H9 (cell line): ENCODE measurements around the gene RAB11FIP4. TPM values are rescaled to one million over a fixed set of nuclear protein-coding genes. Genes with fewer than 3 reads are reported as not detected.

ENCODE experiments used
- DNase-seq: peaks from one replicate; pipeline ENCODE4 v3.0.0-alpha.2; 2017
- H2AFZ ChIP-seq: one replicate; pipeline ENCODE4 v1.6.1; 2013; ENCODE audit warnings: mild to moderate bottlenecking, low read length, control low read depth, moderate library complexity
- H2AK5ac ChIP-seq: 2 replicates; pipeline ENCODE4 v1.6.1; 2013; ENCODE audit warnings: low read length, control low read depth, mixed read lengths; ENCODE audit not compliant: insufficient read length
- H2BK120ac ChIP-seq: one replicate; pipeline ENCODE4 v1.6.1; 2013; ENCODE audit warnings: low read depth, mild to moderate bottlenecking, low read length, control low read depth, inconsistent platforms; ENCODE audit not compliant: poor library complexity, severe bottlenecking
- H2BK12ac ChIP-seq: 2 replicates; pipeline ENCODE4 v1.6.1; 2013; ENCODE audit warnings: low read length, control low read depth, mixed read lengths, low read depth; ENCODE audit not compliant: insufficient read length
- H2BK15ac ChIP-seq: 2 replicates; pipeline ENCODE4 v1.6.1; 2013; ENCODE audit warnings: low read depth, low read length, control low read depth
- H2BK20ac ChIP-seq: one replicate; pipeline ENCODE4 v1.6.1; 2013; ENCODE audit warnings: low read depth, mild to moderate bottlenecking, low read length, control low read depth, inconsistent platforms; ENCODE audit not compliant: poor library complexity, severe bottlenecking
- H2BK5ac ChIP-seq: 2 replicates; pipeline ENCODE4 v1.6.1; 2013; ENCODE audit warnings: low read length, control low read depth, mixed read lengths; ENCODE audit not compliant: insufficient read length
- H3K14ac ChIP-seq: 2 replicates; pipeline ENCODE4 v1.6.1; 2013; ENCODE audit warnings: low read length, control low read depth; ENCODE audit not compliant: insufficient read depth
- H3K18ac ChIP-seq: 2 replicates; pipeline ENCODE4 v1.6.1; 2013; ENCODE audit warnings: low read depth, mild to moderate bottlenecking, mixed read lengths, low read length, control low read depth; ENCODE audit not compliant: insufficient read length
- H3K23ac ChIP-seq: 2 replicates; pipeline ENCODE4 v1.6.1; 2013; ENCODE audit warnings: low read length, control low read depth, mixed read lengths, low read depth; ENCODE audit not compliant: insufficient read length
- H3K23me2 ChIP-seq: 2 replicates; pipeline ENCODE4 v1.6.1; 2013; ENCODE audit warnings: low read depth, mild to moderate bottlenecking, mixed read lengths, low read length, control low read depth; ENCODE audit not compliant: insufficient read length, poor library complexity, severe bottlenecking
- H3K27ac ChIP-seq: 2 replicates; pipeline ENCODE4 v1.5.1; 2013; ENCODE audit warnings: low read length, control low read depth, mixed read lengths, low read depth; ENCODE audit not compliant: insufficient read length
- H3K27me3 ChIP-seq: 2 replicates; pipeline ENCODE4 v1.6.1; 2013; ENCODE audit warnings: low read length, control low read depth, inconsistent platforms; ENCODE audit not compliant: insufficient read depth
- H3K4ac ChIP-seq: 2 replicates; pipeline ENCODE4 v1.6.1; 2013; ENCODE audit warnings: low read depth, mild to moderate bottlenecking, control low read depth, inconsistent platforms, low read length, moderate library complexity
- H3K4me1 ChIP-seq: 2 replicates; pipeline ENCODE4 v1.6.1; 2013; ENCODE audit warnings: low read length, control low read depth, inconsistent platforms; ENCODE audit not compliant: insufficient read depth
- H3K4me2 ChIP-seq: 2 replicates; pipeline ENCODE4 v1.6.1; 2013; ENCODE audit warnings: low read length, control low read depth, mixed read lengths; ENCODE audit not compliant: insufficient read length, insufficient read depth
- H3K56ac ChIP-seq: 2 replicates; pipeline ENCODE4 v1.6.1; 2013; ENCODE audit warnings: low read depth, mild to moderate bottlenecking, mixed read lengths, low read length, control low read depth; ENCODE audit not compliant: insufficient read length
- H3K79me1 ChIP-seq: 2 replicates; pipeline ENCODE4 v1.6.1; 2013; ENCODE audit warnings: low read depth, mild to moderate bottlenecking, moderate library complexity, low read length, control low read depth, inconsistent platforms; ENCODE audit not compliant: insufficient read depth, poor library complexity, severe bottlenecking
- H3K79me2 ChIP-seq: 2 replicates; pipeline ENCODE4 v1.6.1; 2013; ENCODE audit warnings: low read length, control low read depth, inconsistent platforms; ENCODE audit not compliant: insufficient read depth
- H3K9ac ChIP-seq: 2 replicates; pipeline ENCODE4 v1.6.1; 2013; ENCODE audit warnings: low read length, control low read depth, mixed read lengths; ENCODE audit not compliant: insufficient read length; ENCODE audit errors: extremely low read depth
- H3K9me3 ChIP-seq: one replicate; pipeline ENCODE4 v1.6.1; 2013; ENCODE audit warnings: low read depth, low read length, inconsistent platforms; ENCODE audit not compliant: control insufficient read depth
- H3T11ph ChIP-seq: one replicate; pipeline ENCODE4 v1.6.1; 2013; ENCODE audit warnings: mild to moderate bottlenecking, low read length, control low read depth, inconsistent platforms
- H4K20me1 ChIP-seq: one replicate; pipeline ENCODE4 v1.6.1; 2013; ENCODE audit not compliant: control insufficient read depth, insufficient read length, insufficient read depth
- H4K5ac ChIP-seq: 2 replicates; pipeline ENCODE4 v1.6.1; 2013; ENCODE audit warnings: low read depth, mild to moderate bottlenecking, mixed read lengths, low read length, control low read depth; ENCODE audit not compliant: insufficient read length
- H4K8ac ChIP-seq: replicated peaks from 2 replicates; pipeline ENCODE4 v1.6.1; 2013; ENCODE audit warnings: low read length, control low read depth, mixed read lengths, low read depth; ENCODE audit not compliant: insufficient read length
- H4K91ac ChIP-seq: 2 replicates; pipeline ENCODE4 v1.6.1; 2013; ENCODE audit warnings: low read depth, mild to moderate bottlenecking, moderate library complexity, mixed read lengths, low read length, control low read depth; ENCODE audit not compliant: insufficient read length
- H3K27ac Mint-ChIP-seq, 3 experiments: 2 replicates in 2 of 3; 3 replicates in 1 of 3; pipeline ENCODE4 v1.8.0; 2020 to 2021; ENCODE audit warnings: mixed read lengths in 3 of 3, mild to moderate bottlenecking in 1 of 3, moderate library complexity in 1 of 3
- H3K27me3 Mint-ChIP-seq: 2 replicates; pipeline ENCODE4 v1.8.0; 2021; ENCODE audit warnings: low read depth, mild to moderate bottlenecking, moderate library complexity, mixed read lengths
- H3K36me3 Mint-ChIP-seq, 3 experiments: 2 replicates in 2 of 3; 3 replicates in 1 of 3; pipeline ENCODE4 v1.8.0; 2020 to 2021; ENCODE audit warnings: low read depth in 3 of 3, mixed read lengths in 3 of 3; ENCODE audit not compliant: insufficient read depth in 1 of 3
- H3K4me1 Mint-ChIP-seq, 2 experiments: 2 replicates each; pipeline ENCODE4 v1.8.0; 2020; ENCODE audit warnings: mixed read lengths in 2 of 2
- H3K4me3 Mint-ChIP-seq, 2 experiments: 2 replicates in 1 of 2; 3 replicates in 1 of 2; pipeline ENCODE4 v1.8.0; 2020 to 2021; ENCODE audit warnings: mild to moderate bottlenecking in 2 of 2, mixed read lengths in 2 of 2, moderate library complexity in 1 of 2
- H3K9me3 Mint-ChIP-seq, 2 experiments: 2 replicates in 1 of 2; 3 replicates in 1 of 2; pipeline ENCODE4 v1.8.0; 2020; ENCODE audit warnings: mild to moderate bottlenecking in 2 of 2, mixed read lengths in 2 of 2, moderate library complexity in 1 of 2
- CTCF ChIP-seq: fragments of 200-600 bp; sonication (generic); conservative IDR thresholded peaks from 3 replicates; pipeline ENCODE4 v1.8.0; 2021; ENCODE audit warnings: antibody characterized with exemption, mild to moderate bottlenecking
- WGBS: extraction: QIAGEN DNeasy Blood & Tissue Kit; methylation state at CpG from one replicate; pipeline ENCODE4 v1.1.7; 2013; ENCODE audit warnings: missing lambda C conversion rate, low lambda C conversion rate, mixed read lengths; ENCODE audit not compliant: insufficient read length; ENCODE audit errors: extremely low coverage; 5-methylcytosine and 5-hydroxymethylcytosine counted together
- total RNA-seq: library from RNA; stranded (reverse); gene quantifications from 2 replicates; pipeline ENCODE4 v1.2.1, GENCODE V29; 2021

Gene RAB11FIP4
- total RNA-seq, 1 experiment from 2014 or later: 25.7 TPM

- Histone ChIP-seq H3K79me1 (no peaks in the 10 kb centered on the region), H3K27me3 (no peaks in the 10 kb centered on the region), H2BK120ac (no peak overlapping the region), H4K20me1 (peaks cover 4% of the 10 kb centered on the region), H3K9ac (no peak overlapping the region), H3K23ac (no peak overlapping the region), H4K91ac (no peak overlapping the region), H2AFZ (no peak overlapping the region), H3K9me3 (no peaks in the 10 kb centered on the region), H2BK12ac (no peak overlapping the region), H2AK5ac (no peak overlapping the region), H3T11ph (no peak overlapping the region), H3K4ac (no peak overlapping the region), H3K4me1 (no peaks in the 10 kb centered on the region; the same call in 1 of the 2 replicates), H3K4me2 (no peak overlapping the region), H3K18ac (no peak overlapping the region), H2BK15ac (no peak overlapping the region), H3K56ac (no peak overlapping the region), H3K23me2 (no peaks in the 10 kb centered on the region), H4K5ac (no peak overlapping the region), H3K14ac (no peak overlapping the region), H3K27ac (no peak overlapping the region), H2BK20ac (no peak overlapping the region), H3K79me2 (no peaks in the 10 kb centered on the region), H2BK5ac (no peak overlapping the region), H4K8ac (no peak overlapping the region)
- Mint-ChIP-seq H3K4me1 (peaks cover 50 to 78% of the 10 kb centered on the region in 2 experiments), H3K27ac (no peak overlapping the region; a peak in 2 of 7 replicates), H3K4me3 (no peak overlapping the region), H3K36me3 (no peaks in the 10 kb centered on the region), H3K9me3 (no peaks in the 10 kb centered on the region; a peak in 1 of 5 replicates), H3K27me3 (no peaks in the 10 kb centered on the region)
- peak; percentile 76 for DNase-seq
- peak; percentile 19; the same call in 1 of the 3 replicates for TF ChIP-seq CTCF
- no CpG with 5 or more reads among the region's 7 CpGs for WGBS
Measured at GRCh38 chr17:31415004-31415454, 23.6 kb downstream of the RAB11FIP4 start.
